ENCODE data around the gene PLSCR4. TPM values are rescaled to one million over a fixed set of nuclear protein-coding genes. Genes with fewer than 3 reads are reported as not detected.

Gene PLSCR4
- total RNA-seq, 2 experiments from 2014 or later: not detected

DNA sequence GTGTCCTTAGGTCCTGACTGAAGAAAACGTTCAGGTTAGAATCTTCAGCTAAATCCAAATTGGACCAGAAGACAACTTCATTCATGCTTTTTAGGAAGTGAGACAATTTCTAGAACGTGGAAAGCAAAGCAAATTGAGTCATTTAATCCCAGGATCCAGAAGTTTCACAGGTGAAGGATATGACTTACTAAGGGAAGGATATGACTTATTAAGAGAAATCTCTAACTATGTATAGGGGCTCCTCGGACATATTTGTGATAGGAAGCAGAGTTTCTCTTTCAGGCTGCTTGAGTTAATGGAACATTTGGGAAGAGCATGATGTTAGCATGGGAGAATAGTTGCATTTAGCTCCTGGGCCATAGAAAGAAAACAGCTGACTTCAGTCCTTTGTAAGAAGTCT is 73.8 kb downstream of the PLSCR4 start:
- CTCF ChIA-PET (ENCODE audit: unreplicated experiment): no interaction called here
- no peak overlapping the region for H2AFZ ChIP-seq (ENCODE audit: low read length)

DNA sequence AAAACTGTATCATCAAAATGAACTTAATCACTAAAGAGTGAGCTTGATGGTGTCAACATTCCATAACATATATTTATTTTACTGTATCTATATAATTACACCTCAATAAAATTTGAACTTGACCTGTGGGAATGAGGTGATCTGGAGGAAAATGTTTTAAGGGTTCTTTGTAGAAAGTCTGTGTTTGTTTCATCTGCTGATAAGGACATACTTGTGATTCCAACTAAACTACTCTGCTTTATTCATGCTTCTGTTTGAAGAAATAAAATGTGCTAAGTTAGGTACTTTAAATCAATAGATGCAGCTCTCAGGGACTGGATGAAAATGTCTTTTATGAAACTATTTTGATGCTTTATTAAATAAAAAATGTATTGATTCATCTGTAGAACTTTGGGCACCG is 78.3 kb downstream of the PLSCR4 start:
- no peaks in the 10 kb centered on the region for H4K20me1 ChIP-seq (ENCODE audit: insufficient read depth, low read length)
- ChIA-PET POLR2A (no interaction called here), CTCF (ENCODE audit: unreplicated experiment) (no interaction called here)
- no peak overlapping the region for H3K4me3 ChIP-seq (ENCODE audit: low read depth, low read length, poor library complexity, severe bottlenecking)
- H3K4me1 ChIP-seq (ENCODE audit: insufficient read depth, low read length, poor library complexity, severe bottlenecking): no peaks in the 10 kb centered on the region
- DNase-seq (ENCODE audit: low spot score): no peak
- H3K9me3 ChIP-seq (ENCODE audit: low read length): no peaks in the 10 kb centered on the region
- no peaks in the 10 kb centered on the region for H3K79me2 ChIP-seq (ENCODE audit: insufficient read depth, low read depth, low read length)
- BruUV-seq (replicated peaks): no TSS peak
- no peak overlapping the region for H2AFZ ChIP-seq (ENCODE audit: low read length)
- intact Hi-C loops (cut with micrococcal nuclease; ENCODE audit: unreplicated experiment): no loop called here
- no peaks in the 10 kb centered on the region for H3K36me3 ChIP-seq (ENCODE audit: insufficient read depth, low read length)
- TF ChIP-seq CTCF (conservative IDR thresholded peaks at IDR 0.05; ENCODE audit: low read length) (no peak), EZH2phosphoT487 (IDR thresholded peaks at IDR 0.05; ENCODE audit: borderline replicate concordance, low read depth, low read length) (no peak)
- H3K27ac ChIP-seq (ENCODE audit: low read depth, low read length, poor library complexity, severe bottlenecking): no peak overlapping the region
- H3K4me2 ChIP-seq (ENCODE audit: low read length): no peak overlapping the region
- H3K9me2 ChIP-seq (ENCODE audit: insufficient read depth, low read length): no peaks in the 10 kb centered on the region

More for the DNA sequence above, 73.8 kb downstream of the PLSCR4 start:
- intact Hi-C loops (cut with micrococcal nuclease; ENCODE audit: unreplicated experiment): no loop called here
- Histone ChIP-seq H4K20me1 (ENCODE audit: insufficient read depth, low read length) (no peaks in the 10 kb centered on the region), H3K36me3 (ENCODE audit: insufficient read depth, low read length) (no peaks in the 10 kb centered on the region), H3K4me3 (ENCODE audit: low read depth, low read length, poor library complexity, severe bottlenecking) (no peak overlapping the region), H3K79me2 (ENCODE audit: insufficient read depth, low read depth, low read length) (no peaks in the 10 kb centered on the region), H3K9me3 (ENCODE audit: low read length) (no peaks in the 10 kb centered on the region), H3K4me1 (ENCODE audit: insufficient read depth, low read length, poor library complexity, severe bottlenecking) (no peaks in the 10 kb centered on the region), H3K9me2 (ENCODE audit: insufficient read depth, low read length) (no peaks in the 10 kb centered on the region), H3K4me2 (ENCODE audit: low read length) (no peak overlapping the region), H3K27ac (ENCODE audit: low read depth, low read length, poor library complexity, severe bottlenecking) (no peak overlapping the region)
- no peak for TF ChIP-seq CTCF (conservative IDR thresholded peaks at IDR 0.05; ENCODE audit: low read length)
- TF ChIP-seq EZH2phosphoT487 (IDR thresholded peaks at IDR 0.05; ENCODE audit: borderline replicate concordance, low read depth, low read length): no peak
- no TSS peak for BruUV-seq (replicated peaks)
- POLR2A ChIA-PET: interaction anchor here (1.0 kb wide), 2 partner anchors 8 to 58 kb away, joined by 3 read pairs; no protein-coding TSS in a partner anchor
- no peak for DNase-seq (ENCODE audit: low spot score)

GRCh38 chr3:146170591-146170990 is 80.3 kb downstream of the PLSCR4 start:
- Histone ChIP-seq H3K4me3 (ENCODE audit: low read depth, low read length, poor library complexity, severe bottlenecking) (no peak overlapping the region), H3K4me2 (ENCODE audit: low read length) (no peak overlapping the region), H3K9me3 (ENCODE audit: low read length) (no peaks in the 10 kb centered on the region), H3K27ac (ENCODE audit: low read depth, low read length, poor library complexity, severe bottlenecking) (no peak overlapping the region), H4K20me1 (ENCODE audit: insufficient read depth, low read length) (no peaks in the 10 kb centered on the region), H2AFZ (ENCODE audit: low read length) (no peak overlapping the region), H3K9me2 (ENCODE audit: insufficient read depth, low read length) (no peaks in the 10 kb centered on the region), H3K36me3 (ENCODE audit: insufficient read depth, low read length) (no peaks in the 10 kb centered on the region), H3K4me1 (ENCODE audit: insufficient read depth, low read length, poor library complexity, severe bottlenecking) (no peaks in the 10 kb centered on the region), H3K79me2 (ENCODE audit: insufficient read depth, low read depth, low read length) (no peaks in the 10 kb centered on the region)
- DNase-seq (ENCODE audit: low spot score): no peak
- POLR2A ChIA-PET: no interaction called here
- intact Hi-C loops (cut with micrococcal nuclease; ENCODE audit: unreplicated experiment): no loop called here
- TF ChIP-seq CTCF (conservative IDR thresholded peaks at IDR 0.05; ENCODE audit: low read length): no peak
- TF ChIP-seq EZH2phosphoT487 (IDR thresholded peaks at IDR 0.05; ENCODE audit: borderline replicate concordance, low read depth, low read length): no peak
- CTCF ChIA-PET (ENCODE audit: unreplicated experiment): no interaction called here
- no TSS peak for BruUV-seq (replicated peaks)

All from OCI-LY7 (cell line).